Measurements from ENCODE around the gene CCDC148. TPM values are rescaled to one million over a fixed set of nuclear protein-coding genes. Genes with fewer than 3 reads are reported as not detected.
"Not testable (repeated sequence)": the region's sequence is repeated elsewhere in the genome, so short reads cannot be mapped to it uniquely, and the experiment has no call there.

Gene CCDC148
- total and polyA plus RNA-seq, 2 donors (not counting 1 experiment from before 2014, with no cell fraction given), result not detected

DNA sequence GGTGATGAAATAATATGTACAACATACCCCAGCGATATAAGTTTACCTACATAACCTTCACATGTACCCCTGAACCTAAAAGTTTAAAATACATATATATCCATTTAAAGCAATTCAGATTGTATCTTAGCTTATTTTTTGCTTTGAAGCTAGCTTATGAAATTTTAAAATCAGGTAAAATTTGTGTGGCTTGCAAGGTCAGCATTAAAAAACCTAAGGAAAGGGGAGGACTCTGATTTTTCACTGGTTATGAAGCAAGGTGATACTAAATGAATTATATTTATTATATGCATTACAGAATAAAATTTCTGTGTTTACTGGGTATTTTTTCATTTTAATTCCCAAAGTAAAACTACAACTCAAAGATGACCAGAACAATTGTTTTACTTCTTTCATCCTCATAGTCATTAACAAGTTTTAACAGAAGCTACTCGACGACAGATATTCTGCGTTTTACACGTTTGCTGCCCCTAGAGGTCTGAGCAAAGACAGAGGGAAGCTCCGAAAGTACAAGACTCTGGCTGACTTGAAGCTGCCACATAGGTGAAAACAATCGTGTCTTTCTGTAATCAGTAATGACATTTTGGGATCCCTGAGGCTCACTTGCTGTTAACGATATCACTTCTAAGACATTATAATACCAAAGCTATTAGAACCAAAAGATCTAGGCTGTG is 17.3 kb upstream of the CCDC148 start:
- Histone ChIP-seq H3K4me1 (ENCODE audit: control insufficient read depth in 2 of 2, insufficient read depth in 2 of 2, low read length in 2 of 2) (peaks cover 0 to 5% of the 10 kb centered on the region in 2 donors), H3K27me3 (replicated peaks in 1 of 4; ENCODE audit: control extremely low read depth in 1 of 4, control insufficient read depth in 3 of 4, insufficient read depth in 4 of 4, low read length in 3 of 4) (no peaks in the 10 kb centered on the region), H3K9me3 (ENCODE audit: control extremely low read depth in 1 of 3, control insufficient read depth in 2 of 3, insufficient read depth in 1 of 3, low read length in 2 of 3) (no peaks in the 10 kb centered on the region), H3K79me2 (ENCODE audit: control insufficient read depth, insufficient read depth, low read length) (no peaks in the 10 kb centered on the region), H3K4me2 (replicated peaks; ENCODE audit: low read depth, low read length, poor library complexity, severe bottlenecking) (no peak overlapping the region), H3K36me3 (replicated peaks in 1 of 2; ENCODE audit: control extremely low read depth in 1 of 2, control insufficient read depth in 1 of 2, extremely low read depth in 1 of 2, insufficient read depth in 2 of 2, low read length in 1 of 2) (no peaks in the 10 kb centered on the region), H3K9ac (ENCODE audit: low read length) (no peak overlapping the region), H2AFZ (ENCODE audit: insufficient read depth, low read depth, low read length, poor library complexity, severe bottlenecking) (no peak overlapping the region), H4K20me1 (ENCODE audit: control insufficient read depth, insufficient read depth, low read length, poor library complexity, severe bottlenecking) (no peaks in the 10 kb centered on the region), H3K27ac (ENCODE audit: low read length in 2 of 2) (no peak overlapping the region), H3K4me3 (ENCODE audit: control extremely low read depth in 1 of 5, extremely low read depth in 1 of 5, insufficient read depth in 1 of 5, low read depth in 2 of 5, low read length in 4 of 5) (no peak overlapping the region)
- no peak overlapping the region for H3K27ac Mint-ChIP-seq
- CTCF ChIA-PET, result no interaction called here
- no peak for DNase-seq
- no peak for ATAC-seq (ENCODE audit: low read depth)
- over 99% methylated on average over 7 of the region's 8 CpGs for WGBS (ENCODE audit: insufficient coverage)
- TF ChIP-seq CTCF (IDR thresholded peaks at IDR 0.05) (no peak), EZH2 (IDR thresholded peaks at IDR 0.05; ENCODE audit: borderline replicate concordance, insufficient read depth, low read depth, low read length, poor library complexity, severe bottlenecking) (no peak)
- H3K27me3 Mint-ChIP-seq, result no peaks in the 10 kb centered on the region
- H3K4me3 Mint-ChIP-seq, result no peak overlapping the region
- H3K9me3 Mint-ChIP-seq (ENCODE audit: insufficient read depth), result no peaks in the 10 kb centered on the region
- peaks cover 2% of the 10 kb centered on the region for H3K4me1 Mint-ChIP-seq
- POLR2A ChIA-PET, result no interaction called here
- intact Hi-C loops (cut with micrococcal nuclease), result no loop called here

DNA sequence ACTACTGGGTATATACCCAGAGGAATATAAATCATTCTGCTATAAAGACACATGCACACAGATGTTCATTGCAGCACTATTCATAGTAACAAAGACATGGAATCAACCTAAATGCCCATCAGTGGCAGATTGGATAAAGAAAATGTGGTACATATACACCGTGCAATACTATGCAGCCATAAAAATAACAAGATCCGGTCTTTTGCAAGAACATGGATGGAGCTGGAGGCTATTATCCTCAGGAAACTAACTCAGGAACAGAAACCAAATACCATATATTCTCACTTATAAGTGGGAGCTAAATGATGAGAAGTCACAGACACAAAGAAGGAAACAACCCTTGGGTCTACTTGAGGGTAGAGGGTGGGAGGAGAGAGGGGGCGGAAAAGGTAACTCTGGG is 16.7 kb upstream of the CCDC148 start:
- not testable (repeated sequence) for ATAC-seq (ENCODE audit: low read depth)

GRCh38 chr2:158472829-158473228 is 16.3 kb upstream of the CCDC148 start:
- POLR2A ChIA-PET, result not testable (repeated sequence)

More for the DNA sequence above, 16.7 kb upstream of the CCDC148 start:
- H3K4me1 Mint-ChIP-seq; H3K27ac ChIP-seq (ENCODE audit: low read length in 2 of 2); H4K20me1 ChIP-seq (ENCODE audit: control insufficient read depth, insufficient read depth, low read length, poor library complexity, severe bottlenecking); intact Hi-C loops (cut with micrococcal nuclease); POLR2A ChIA-PET; H3K4me3 ChIP-seq (ENCODE audit: control extremely low read depth in 1 of 5, extremely low read depth in 1 of 5, insufficient read depth in 1 of 5, low read depth in 2 of 5, low read length in 4 of 5); H3K9me3 Mint-ChIP-seq (ENCODE audit: insufficient read depth); DNase-seq; CTCF ChIA-PET; H3K4me2 ChIP-seq (replicated peaks; ENCODE audit: low read depth, low read length, poor library complexity, severe bottlenecking); H3K36me3 ChIP-seq (replicated peaks in 1 of 2; ENCODE audit: control extremely low read depth in 1 of 2, control insufficient read depth in 1 of 2, extremely low read depth in 1 of 2, insufficient read depth in 2 of 2, low read length in 1 of 2); H3K4me3 Mint-ChIP-seq; H3K27me3 Mint-ChIP-seq; H3K9ac ChIP-seq (ENCODE audit: low read length); H3K27me3 ChIP-seq (replicated peaks in 1 of 4; ENCODE audit: control extremely low read depth in 1 of 4, control insufficient read depth in 3 of 4, insufficient read depth in 4 of 4, low read length in 3 of 4); H3K9me3 ChIP-seq (ENCODE audit: control extremely low read depth in 1 of 3, control insufficient read depth in 2 of 3, insufficient read depth in 1 of 3, low read length in 2 of 3); H3K79me2 ChIP-seq (ENCODE audit: control insufficient read depth, insufficient read depth, low read length); H3K4me1 ChIP-seq (ENCODE audit: control insufficient read depth in 2 of 2, insufficient read depth in 2 of 2, low read length in 2 of 2); H2AFZ ChIP-seq (ENCODE audit: insufficient read depth, low read depth, low read length, poor library complexity, severe bottlenecking); H3K27ac Mint-ChIP-seq: not testable (repeated sequence)
- no CpG with 5 or more reads among the region's 3 CpGs for WGBS (ENCODE audit: insufficient coverage)

More at GRCh38 chr2:158472829-158473228, 16.3 kb upstream of the CCDC148 start:
- H3K27me3 ChIP-seq (replicated peaks in 1 of 4; ENCODE audit: control extremely low read depth in 1 of 4, control insufficient read depth in 3 of 4, insufficient read depth in 4 of 4, low read length in 3 of 4); H3K4me2 ChIP-seq (replicated peaks; ENCODE audit: low read depth, low read length, poor library complexity, severe bottlenecking); H3K27ac ChIP-seq (ENCODE audit: low read length in 2 of 2); H4K20me1 ChIP-seq (ENCODE audit: control insufficient read depth, insufficient read depth, low read length, poor library complexity, severe bottlenecking); CTCF ChIA-PET; H3K27me3 Mint-ChIP-seq; H3K4me3 Mint-ChIP-seq; H3K9me3 Mint-ChIP-seq (ENCODE audit: insufficient read depth); H3K4me3 ChIP-seq (ENCODE audit: control extremely low read depth in 1 of 5, extremely low read depth in 1 of 5, insufficient read depth in 1 of 5, low read depth in 2 of 5, low read length in 4 of 5); ATAC-seq (ENCODE audit: low read depth); H3K79me2 ChIP-seq (ENCODE audit: control insufficient read depth, insufficient read depth, low read length); H3K4me1 Mint-ChIP-seq; H3K9ac ChIP-seq (ENCODE audit: low read length); intact Hi-C loops (cut with micrococcal nuclease); DNase-seq; H3K9me3 ChIP-seq (ENCODE audit: control extremely low read depth in 1 of 3, control insufficient read depth in 2 of 3, insufficient read depth in 1 of 3, low read length in 2 of 3); H3K4me1 ChIP-seq (ENCODE audit: control insufficient read depth in 2 of 2, insufficient read depth in 2 of 2, low read length in 2 of 2); H3K36me3 ChIP-seq (replicated peaks in 1 of 2; ENCODE audit: control extremely low read depth in 1 of 2, control insufficient read depth in 1 of 2, extremely low read depth in 1 of 2, insufficient read depth in 2 of 2, low read length in 1 of 2); H3K27ac Mint-ChIP-seq; H2AFZ ChIP-seq (ENCODE audit: insufficient read depth, low read depth, low read length, poor library complexity, severe bottlenecking): not testable (repeated sequence)
- no CpG with 5 or more reads among the region's 3 CpGs for WGBS (ENCODE audit: insufficient coverage)
